HG02610 (cell line): ENCODE data around the gene RAB23.

Experiments used
- ATAC-seq: cut with Tn5 transposase; IDR thresholded peaks from one replicate; pipeline ENCODE4 v1.9.1; 2021; ENCODE audit warnings: mild to moderate bottlenecking, moderate library complexity; ENCODE audit not compliant: unreplicated experiment

RAB23 gene

GRCh38 chr6:57138026-57138425 lies 84.1 kb downstream of the RAB23 start:
- no peak for ATAC-seq

DNA sequence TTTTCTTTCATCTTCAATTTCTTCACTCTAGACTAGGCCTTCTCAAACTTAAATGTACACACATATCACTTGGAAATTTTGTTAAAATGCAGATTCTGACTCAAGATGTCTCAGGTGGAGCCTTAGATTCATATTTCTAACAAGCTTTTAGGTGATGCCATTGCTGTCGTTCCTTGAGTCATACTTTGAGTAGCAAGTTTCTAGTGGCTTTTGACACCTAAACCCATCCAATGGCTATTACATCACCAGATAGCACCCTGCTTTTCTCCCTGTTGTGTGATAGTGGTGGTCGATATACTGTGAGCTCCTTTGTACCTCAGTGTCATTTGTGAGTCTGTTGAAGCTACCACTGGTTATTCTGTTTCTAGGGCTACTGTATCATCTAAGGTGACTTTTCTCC lies 84.8 kb downstream of the RAB23 start:
- no peak for ATAC-seq
